Breast epithelium (tissue), 4 donors: ENCODE results near the gene KPNA1. TPM values are rescaled to one million over a fixed set of nuclear protein-coding genes. Genes with fewer than 3 reads are reported as not detected.

Experiments
- DNase-seq, 2 donors: peaks; one replicate each; pipeline ENCODE4 v3.0.0-alpha.2; 2019; ENCODE audit warnings: low spot score in 2 of 2
- H3K27ac ChIP-seq, 2 donors: fragments of 200-600 bp; sonication (generic) in 1 of 2; one replicate each; pipeline ENCODE4 v1.5.1; 2016 to 2019; ENCODE audit warnings: mild to moderate bottlenecking in 1 of 2
- H3K27me3 ChIP-seq, 2 donors: fragments of 200-600 bp; sonication (generic) in 1 of 2; one replicate each; pipeline versions ENCODE4 v1.5.1 to v1.6.0; 2017 to 2019; ENCODE audit warnings: control low read depth in 1 of 2, mild to moderate bottlenecking in 1 of 2
- H3K36me3 ChIP-seq: fragments of 200-600 bp; one replicate; pipeline ENCODE4 v1.5.1; 2019
- H3K4me1 ChIP-seq, 2 donors: fragments of 200-600 bp; sonication (generic); one replicate each; pipeline ENCODE4 v1.5.1; 2016 to 2019; ENCODE audit warnings: control low read depth in 1 of 2
- H3K4me3 ChIP-seq, 3 donors: fragments of 200-600 bp; sonication (generic); 1 replicate in 2 of 3; 2 replicates in 1 of 3; pipeline ENCODE4 v1.5.1; 2016 to 2019; ENCODE audit warnings: mild to moderate bottlenecking in 3 of 3, moderate library complexity in 2 of 3
- H3K9me3 ChIP-seq, 2 donors: fragments of 200-600 bp; sonication (generic) in 1 of 2; one replicate each; pipeline ENCODE4 v1.5.1; 2016 to 2019; ENCODE audit warnings: control low read depth in 1 of 2
- CTCF ChIP-seq, 3 donors: fragments of 450-650 bp; IDR thresholded peaks; one replicate each; pipeline ENCODE4 v1.5.1; 2016 to 2017; ENCODE audit warnings: antibody characterized with exemption in 3 of 3, mild to moderate bottlenecking in 3 of 3, moderate library complexity in 3 of 3
- POLR2A ChIP-seq: fragments of 450-650 bp; IDR thresholded peaks from one replicate; pipeline ENCODE4 v1.6.1; 2016; ENCODE audit warnings: antibody characterized with exemption, mild to moderate bottlenecking, moderate library complexity
- POLR2AphosphoS5 ChIP-seq, 3 donors: sonication (generic); formaldehyde crosslinking; IDR thresholded peaks; one replicate each; pipeline ENCODE4 v1.6.1; 2017; ENCODE audit warnings: antibody characterized with exemption in 3 of 3
- intact Hi-C: fragments of 100-400 bp; cut with DNase I; formaldehyde crosslinking; loops from one replicate; pipeline ENCODE4 v1.15.1; 2023; ENCODE audit warnings: low total_unique reads
- total RNA-seq, 3 donors: library from RNA; depleted of rRNA; stranded (reverse); fragments of >200 nt; gene quantifications; one replicate each; pipeline ENCODE4 v1.1.0, GENCODE V29; 2016

KPNA1 gene
- total RNA-seq, 3 donors from 2014 or later: 40.3 to 51.7 (median 42.4) TPM

DNA sequence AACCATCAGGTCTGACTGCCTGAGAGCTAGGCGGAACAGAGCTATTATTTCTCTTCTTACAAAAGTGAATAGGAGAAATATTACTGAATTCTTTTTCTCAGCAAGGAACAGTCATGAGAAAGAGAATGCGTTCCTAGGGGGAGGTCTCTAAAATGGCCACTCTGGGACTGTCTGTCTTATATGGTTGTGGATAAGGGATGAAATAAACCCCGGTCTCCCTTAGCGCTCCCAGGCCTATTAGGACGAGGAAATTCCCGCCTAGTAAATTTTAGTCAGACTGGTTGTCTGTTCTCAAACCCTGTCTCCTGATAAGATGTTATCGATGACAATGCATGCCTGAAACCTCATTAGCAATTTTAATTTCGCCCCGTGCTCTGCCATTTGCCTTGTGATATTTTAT is 78.8 kb downstream of the KPNA1 start:
- intact Hi-C loops: no loop called here
- Histone ChIP-seq H3K36me3 (peaks cover 8% of the 10 kb centered on the region), H3K27me3 (no peaks in the 10 kb centered on the region), H3K4me3 (no peak overlapping the region), H3K27ac (no peak overlapping the region), H3K4me1 (no peaks in the 10 kb centered on the region), H3K9me3 (no peaks in the 10 kb centered on the region)
- DNase-seq: no peak
- TF ChIP-seq CTCF (IDR thresholded peaks at IDR 0.05) (no peak), POLR2AphosphoS5 (IDR thresholded peaks at IDR 0.05) (no peak), POLR2A (no peak)

GRCh38 chr3:122430371-122430770 is 84.4 kb downstream of the KPNA1 start:
- Histone ChIP-seq H3K36me3 (no peaks in the 10 kb centered on the region), H3K27ac (no peak overlapping the region), H3K4me1 (no peaks in the 10 kb centered on the region), H3K9me3 (no peaks in the 10 kb centered on the region), H3K27me3 (no peaks in the 10 kb centered on the region), H3K4me3 (no peak overlapping the region)
- no peak for TF ChIP-seq POLR2AphosphoS5 (IDR thresholded peaks at IDR 0.05)
- TF ChIP-seq CTCF (IDR thresholded peaks at IDR 0.05): no peak
- no peak for TF ChIP-seq POLR2A
- no peak for DNase-seq
- intact Hi-C loops: no loop called here

GRCh38 chr3:122427857-122428471 is 86.8 kb downstream of the KPNA1 start:
- H3K9me3 ChIP-seq: no peaks in the 10 kb centered on the region
- no peaks in the 10 kb centered on the region for H3K27me3 ChIP-seq
- no peaks in the 10 kb centered on the region for H3K4me1 ChIP-seq
- no peak for TF ChIP-seq CTCF (IDR thresholded peaks at IDR 0.05)
- TF ChIP-seq POLR2A: no peak
- no peak for TF ChIP-seq POLR2AphosphoS5 (IDR thresholded peaks at IDR 0.05)
- no peak overlapping the region for H3K4me3 ChIP-seq
- DNase-seq: no peak
- H3K27ac ChIP-seq: no peak overlapping the region
- peaks cover 6% of the 10 kb centered on the region for H3K36me3 ChIP-seq
- intact Hi-C loops: no loop called here

DNA sequence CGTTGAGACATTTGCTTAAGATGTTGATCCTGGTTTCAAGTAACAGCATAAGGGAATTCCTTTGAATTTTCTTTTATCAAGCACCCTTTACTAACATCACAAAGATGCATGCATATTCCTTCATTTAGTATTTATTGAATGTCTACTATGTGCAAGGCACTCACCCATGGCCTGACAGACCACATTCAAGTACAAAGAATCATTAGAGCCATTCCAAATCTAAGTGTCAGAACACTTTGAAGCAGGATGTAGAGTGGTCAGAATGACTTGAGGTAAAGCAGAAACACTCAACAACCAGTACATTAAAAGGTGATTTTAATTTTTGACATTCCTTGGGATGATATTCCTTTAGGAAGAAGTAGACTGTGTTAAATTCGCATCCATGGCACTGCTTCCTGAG is 92.9 kb downstream of the KPNA1 start:
- DNase-seq: no peak
- peaks cover 6% of the 10 kb centered on the region for H3K36me3 ChIP-seq
- H3K4me1 ChIP-seq: no peaks in the 10 kb centered on the region
- H3K27ac ChIP-seq: no peak overlapping the region
- H3K9me3 ChIP-seq: no peaks in the 10 kb centered on the region
- TF ChIP-seq POLR2AphosphoS5 (IDR thresholded peaks at IDR 0.05): no peak
- TF ChIP-seq POLR2A: no peak
- no peak for TF ChIP-seq CTCF (IDR thresholded peaks at IDR 0.05)
- no peaks in the 10 kb centered on the region for H3K27me3 ChIP-seq
- H3K4me3 ChIP-seq: no peak overlapping the region
- intact Hi-C loops: no loop called here

GRCh38 chr3:122421101-122421500 is 93.6 kb downstream of the KPNA1 start:
- no peak for DNase-seq
- H3K27me3 ChIP-seq: no peaks in the 10 kb centered on the region
- no peaks in the 10 kb centered on the region for H3K9me3 ChIP-seq
- H3K36me3 ChIP-seq: peaks cover 6% of the 10 kb centered on the region
- intact Hi-C loops: no loop called here
- TF ChIP-seq POLR2AphosphoS5 (IDR thresholded peaks at IDR 0.05) (no peak), POLR2A (no peak), CTCF (IDR thresholded peaks at IDR 0.05) (no peak)
- H3K4me1 ChIP-seq: no peaks in the 10 kb centered on the region
- no peak overlapping the region for H3K27ac ChIP-seq
- H3K4me3 ChIP-seq: no peak overlapping the region
